ENCODE results near the gene CRB2.

GRCh38 chr9:123426406-123426805 is 70.4 kb downstream of the CRB2 start:
- TF ChIP-seq, protein P1, sequence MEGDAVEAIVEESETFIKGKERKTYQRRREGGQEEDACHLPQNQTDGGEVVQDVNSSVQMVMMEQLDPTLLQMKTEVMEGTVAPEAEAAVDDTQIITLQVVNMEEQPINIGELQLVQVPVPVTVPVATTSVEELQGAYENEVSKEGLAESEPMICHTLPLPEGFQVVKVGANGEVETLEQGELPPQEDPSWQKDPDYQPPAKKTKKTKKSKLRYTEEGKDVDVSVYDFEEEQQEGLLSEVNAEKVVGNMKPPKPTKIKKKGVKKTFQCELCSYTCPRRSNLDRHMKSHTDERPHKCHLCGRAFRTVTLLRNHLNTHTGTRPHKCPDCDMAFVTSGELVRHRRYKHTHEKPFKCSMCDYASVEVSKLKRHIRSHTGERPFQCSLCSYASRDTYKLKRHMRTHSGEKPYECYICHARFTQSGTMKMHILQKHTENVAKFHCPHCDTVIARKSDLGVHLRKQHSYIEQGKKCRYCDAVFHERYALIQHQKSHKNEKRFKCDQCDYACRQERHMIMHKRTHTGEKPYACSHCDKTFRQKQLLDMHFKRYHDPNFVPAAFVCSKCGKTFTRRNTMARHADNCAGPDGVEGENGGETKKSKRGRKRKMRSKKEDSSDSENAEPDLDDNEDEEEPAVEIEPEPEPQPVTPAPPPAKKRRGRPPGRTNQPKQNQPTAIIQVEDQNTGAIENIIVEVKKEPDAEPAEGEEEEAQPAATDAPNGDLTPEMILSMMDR (IDR thresholded peaks at IDR 0.05), result no peak
- TF ChIP-seq POLR2A (IDR thresholded peaks at IDR 0.05), result no peak
- no peak for TF ChIP-seq POLR2AphosphoS5 (IDR thresholded peaks at IDR 0.05; ENCODE audit: insufficient read depth in 1 of 2, low read depth in 1 of 2)
